ENCODE results near the gene NAB1.

NAB1 gene

GRCh38 chr2:190655113-190655512 lies 6.2 kb downstream of the NAB1 start:
- no peak for TF ChIP-seq CTCF (IDR thresholded peaks at IDR 0.05; ENCODE audit: borderline replicate concordance, insufficient read depth, low read depth, low read length)
- no peak overlapping the region for H3K4me3 ChIP-seq (ENCODE audit: low read depth, low read length)

- H3K4me3 ChIP-seq (ENCODE audit: low read depth, low read length) = no peak overlapping the region
- TF ChIP-seq CTCF (IDR thresholded peaks at IDR 0.05; ENCODE audit: borderline replicate concordance, insufficient read depth, low read depth, low read length) = no peak
Measured at GRCh38 chr2:190655570-190655969, 6.7 kb downstream of the NAB1 start.

GRCh38 chr2:190656301-190656700 lies 7.4 kb downstream of the NAB1 start:
- TF ChIP-seq CTCF (IDR thresholded peaks at IDR 0.05; ENCODE audit: borderline replicate concordance, insufficient read depth, low read depth, low read length) = no peak

GRCh38 chr2:190657474-190658255 lies 8.8 kb downstream of the NAB1 start:
- H3K4me3 ChIP-seq (ENCODE audit: low read depth, low read length) = no peak overlapping the region
- TF ChIP-seq CTCF (IDR thresholded peaks at IDR 0.05; ENCODE audit: borderline replicate concordance, insufficient read depth, low read depth, low read length) = no peak

More at GRCh38 chr2:190656301-190656700, 7.4 kb downstream of the NAB1 start:
- H3K4me3 ChIP-seq (ENCODE audit: low read depth, low read length) = no peak overlapping the region

- no peak for TF ChIP-seq CTCF (IDR thresholded peaks at IDR 0.05; ENCODE audit: borderline replicate concordance, insufficient read depth, low read depth, low read length)
- no peak overlapping the region for H3K4me3 ChIP-seq (ENCODE audit: low read depth, low read length)
Measured at GRCh38 chr2:190659553-190659952, 10.7 kb downstream of the NAB1 start.

GRCh38 chr2:190662754-190663153 lies 13.9 kb downstream of the NAB1 start:
- no peak for TF ChIP-seq CTCF (IDR thresholded peaks at IDR 0.05; ENCODE audit: borderline replicate concordance, insufficient read depth, low read depth, low read length)
- no peak overlapping the region for H3K4me3 ChIP-seq (ENCODE audit: low read depth, low read length)

GRCh38 chr2:190663348-190663747 lies 14.5 kb downstream of the NAB1 start:
- no peak overlapping the region for H3K4me3 ChIP-seq (ENCODE audit: low read depth, low read length)
- no peak for TF ChIP-seq CTCF (IDR thresholded peaks at IDR 0.05; ENCODE audit: borderline replicate concordance, insufficient read depth, low read depth, low read length)

Data from GM12875 (cell line).